Measurements from ENCODE around the gene ARHGEF2. TPM values are rescaled to one million over a fixed set of nuclear protein-coding genes. Genes with fewer than 3 reads are reported as not detected.

Gene ARHGEF2
- total and polyA plus RNA-seq, 10 of the 15 experiments (the other 5 are each of a cell fraction or from before 2014, with no cell fraction given) = 8.1 to 113 (median 69.9) TPM

- TF ChIP-seq E2F8 (IDR thresholded peaks at IDR 0.05; ENCODE audit: low read depth, partially characterized antibody) (peak; percentile 95), HCFC1 (IDR thresholded peaks at IDR 0.05; ENCODE audit: low read length) (peak; percentile 77), CBX3 (IDR thresholded peaks at IDR 0.05; ENCODE audit: borderline replicate concordance, low read depth) (no peak), PAX8 (IDR thresholded peaks at IDR 0.05) (peak; percentile 89; the same call in 1 of the 2 replicates), GABPA (IDR thresholded peaks at IDR 0.05; ENCODE audit: low read depth) (peak; percentile 99), CBX5 (IDR thresholded peaks at IDR 0.05; ENCODE audit: low read depth) (no peak), TBL1XR1 (IDR thresholded peaks at IDR 0.05; ENCODE audit: low read depth, low read length) (peak; percentile 64), EP300 (IDR thresholded peaks at IDR 0.05; ENCODE audit: borderline replicate concordance in 1 of 2, control insufficient read depth in 1 of 2, low read depth in 2 of 2, low read length in 2 of 2) (no peak), SKIL (IDR thresholded peaks at IDR 0.05; ENCODE audit: low read depth, poor library complexity, severe bottlenecking) (peak; percentile 41), ZSCAN29 (IDR thresholded peaks at IDR 0.05) (no peak), TCF3 (IDR thresholded peaks at IDR 0.05; ENCODE audit: borderline replicate concordance, insufficient read depth, low read depth, low read length) (peak; percentile 74; the same call in 1 of the 2 replicates), PRDM15 (CRISPR knock-in tag; IDR thresholded peaks at IDR 0.05) (no peak), NFYA (IDR thresholded peaks at IDR 0.05; ENCODE audit: borderline replicate concordance, low read depth, low read length) (no peak), MTA2 (IDR thresholded peaks at IDR 0.05; ENCODE audit: low read depth) (peak; percentile 87), MXI1 (IDR thresholded peaks at IDR 0.05; ENCODE audit: low read depth, low read length) (peak; percentile 78), CBFB (IDR thresholded peaks at IDR 0.05; ENCODE audit: low read depth) (peak; percentile 55; the same call in 1 of the 2 replicates)
Measured at GRCh38 chr1:155934097-155934935, 44.0 kb downstream of the ARHGEF2 start, which contains the start of gene KHDC4 (continued).

All from GM12878 (cell line).